ENCODE data around the gene INTS15.
"Not testable (repeated sequence)": the region's sequence is repeated elsewhere in the genome, so short reads cannot be mapped to it uniquely, and the experiment has no call there.

The INTS15 gene

GRCh38 chr7:6577369-6578113 is 12.3 kb upstream of the INTS15 start, which contains the start of gene ZDHHC4:
Gene ZDHHC4 (plus strand): TSS chr7:6577454. CDS start chr7:6580562, 3,108 bp downstream.
- peak; percentile 80 for DNase-seq (ENCODE audit: low read depth)

GRCh38 chr7:6578114-6579084 is 11.4 kb upstream of the INTS15 start:
- DNase-seq (ENCODE audit: low read depth), result no peak

- DNase-seq (ENCODE audit: low read depth), result no peak
Observed at GRCh38 chr7:6579446-6579845, 10.4 kb upstream of the INTS15 start.

- not testable (repeated sequence) for DNase-seq (ENCODE audit: low read depth)
Observed at GRCh38 chr7:6585746-6586432, 3.9 kb upstream of the INTS15 start.

DNA sequence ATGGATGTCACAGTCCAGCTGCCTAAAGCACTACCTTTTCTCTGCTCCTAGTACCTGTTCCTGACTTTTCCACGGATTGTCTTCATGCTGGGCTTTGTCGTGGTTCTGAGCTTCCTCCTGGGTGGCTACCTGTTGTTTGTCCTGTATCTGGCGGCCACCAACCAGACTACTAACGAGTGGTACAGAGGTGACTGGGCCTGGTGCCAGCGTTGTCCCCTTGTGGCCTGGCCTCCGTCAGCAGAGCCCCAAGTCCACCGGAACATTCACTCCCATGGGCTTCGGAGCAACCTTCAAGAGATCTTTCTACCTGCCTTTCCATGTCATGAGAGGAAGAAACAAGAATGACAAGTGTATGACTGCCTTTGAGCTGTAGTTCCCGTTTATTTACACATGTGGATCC is 1.3 kb upstream of the INTS15 start:
- DNase-seq (ENCODE audit: low read depth), result no peak

DNA sequence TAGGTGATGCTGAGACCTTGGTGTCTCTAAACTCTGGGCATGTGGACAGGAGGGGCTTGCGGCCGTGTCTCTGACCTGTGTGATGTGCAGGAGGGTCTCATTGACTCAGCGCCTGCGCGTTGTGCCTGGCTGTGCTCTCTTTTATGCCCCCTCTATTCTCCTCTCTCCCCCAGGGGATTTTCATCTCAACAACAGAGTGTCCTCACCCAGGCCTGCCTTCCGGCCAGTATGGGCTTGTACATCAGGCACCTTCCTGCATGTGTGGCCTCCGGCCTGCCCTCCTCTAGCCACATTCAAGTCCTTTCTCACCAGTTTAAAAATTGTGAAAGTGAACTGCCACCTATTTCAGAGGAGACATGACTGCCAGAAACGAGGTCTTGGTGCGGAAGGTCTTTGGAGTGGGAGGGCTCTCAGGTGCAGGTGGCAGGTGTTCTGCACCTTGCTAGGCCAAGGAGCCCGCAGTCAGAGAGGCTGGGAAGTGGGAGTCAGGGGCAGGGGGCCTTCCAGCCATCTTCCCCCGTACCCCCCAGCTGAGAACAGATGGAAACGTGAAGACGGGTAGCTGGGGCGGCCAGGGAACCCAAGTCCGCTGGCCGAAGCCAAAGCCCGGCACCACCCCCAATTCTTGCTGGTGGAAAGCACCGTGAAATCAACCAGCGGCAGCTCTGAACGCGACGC is 531 bp upstream of the INTS15 start:
- no peak for DNase-seq (ENCODE audit: low read depth)

DNA sequence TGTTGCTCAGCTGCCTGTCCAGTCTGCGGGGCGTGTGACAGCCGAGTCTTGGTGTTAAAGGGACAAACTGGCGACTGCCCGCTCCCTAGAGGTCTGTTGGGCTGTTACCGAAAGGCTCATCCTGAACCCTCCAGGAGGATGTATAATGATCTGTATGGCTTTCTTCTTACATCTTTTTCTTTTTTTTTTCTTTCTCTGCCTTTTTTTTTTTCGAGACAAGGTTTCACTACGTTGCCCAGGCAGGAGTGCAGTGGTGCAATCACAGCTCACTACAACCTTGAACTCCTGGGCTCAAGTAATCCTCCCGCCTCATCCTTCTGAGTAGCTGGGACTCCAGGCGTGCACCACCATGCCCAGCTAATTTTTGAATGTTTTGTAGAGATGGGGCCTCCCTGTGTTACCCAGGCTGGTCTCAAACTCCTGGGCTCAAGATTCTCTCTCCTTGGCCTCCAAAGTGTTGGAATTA is 857 bp downstream of the INTS15 start:
- no peak for DNase-seq (ENCODE audit: low read depth)

- DNase-seq (ENCODE audit: low read depth), result no peak
Observed at GRCh38 chr7:6600093-6600492, 10.3 kb downstream of the INTS15 start.

GRCh38 chr7:6604458-6604857 is 14.6 kb downstream of the INTS15 start:
- no peak for DNase-seq (ENCODE audit: low read depth)

DNA sequence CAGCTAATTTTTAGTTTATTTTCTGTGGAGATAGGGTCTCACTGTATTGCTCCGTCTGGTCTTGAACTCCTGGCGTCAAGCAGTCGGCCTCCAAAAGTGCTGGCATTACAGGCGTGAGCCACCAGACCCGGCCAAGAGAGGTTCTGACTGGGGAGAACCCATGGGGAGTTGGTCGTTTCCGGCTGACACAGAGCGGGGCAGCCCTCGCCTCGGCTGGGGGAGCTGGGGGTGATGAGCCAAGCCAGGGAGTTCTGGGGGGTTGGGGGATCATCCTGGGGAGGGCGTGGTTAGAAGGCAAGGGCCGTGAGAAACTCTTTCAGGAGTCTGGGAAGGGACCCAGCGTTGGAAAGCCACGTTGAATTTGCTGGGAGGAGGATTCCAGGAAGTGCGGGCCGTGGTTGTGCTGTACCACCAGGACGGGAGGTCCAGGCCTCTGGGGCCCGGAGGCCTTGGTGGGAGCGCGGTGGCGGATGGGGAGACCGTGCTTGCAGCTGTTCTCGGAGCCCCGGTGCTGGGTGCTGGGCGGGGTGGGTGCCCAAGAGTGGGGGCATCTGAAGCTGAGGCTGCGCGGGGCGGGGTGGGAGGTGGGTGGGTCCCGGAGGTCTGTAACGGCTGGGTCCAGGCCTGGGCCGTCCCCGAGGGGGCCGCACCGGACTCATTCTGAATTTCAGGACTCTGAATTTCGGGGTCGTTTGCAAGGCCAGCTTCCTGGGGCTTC is 17.2 kb downstream of the INTS15 start:
- no peak for DNase-seq (ENCODE audit: low read depth)

DNA sequence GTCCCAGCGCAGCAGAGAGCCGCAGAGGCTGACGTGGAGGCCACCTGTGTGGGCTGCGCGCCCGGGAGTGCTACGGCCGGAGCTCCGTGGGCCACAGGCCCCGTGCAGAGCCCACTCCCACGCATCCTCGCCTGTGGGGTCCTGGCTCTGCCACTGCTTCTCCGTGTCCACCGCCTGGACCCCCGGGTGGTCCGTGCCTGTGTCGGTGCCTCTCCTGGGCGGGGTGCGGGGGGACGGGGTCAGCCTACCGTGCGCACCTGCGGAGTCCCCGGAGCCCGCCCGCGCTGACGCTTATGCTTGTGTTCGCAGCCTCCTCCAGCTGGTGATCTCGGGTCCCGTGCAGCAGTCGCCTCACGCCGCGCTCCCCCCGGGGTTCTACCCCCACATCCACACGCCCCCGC is 17.8 kb downstream of the INTS15 start:
- DNase-seq (ENCODE audit: low read depth), result no peak

- DNase-seq (ENCODE audit: low read depth), result no peak
Observed at GRCh38 chr7:6608081-6608480, 18.3 kb downstream of the INTS15 start.

- DNase-seq (ENCODE audit: low read depth), result no peak
Observed at GRCh38 chr7:6608794-6609193, 19.0 kb downstream of the INTS15 start.

- DNase-seq (ENCODE audit: low read depth), result no peak
Observed at GRCh38 chr7:6612819-6613218, 23.0 kb downstream of the INTS15 start.

DNA sequence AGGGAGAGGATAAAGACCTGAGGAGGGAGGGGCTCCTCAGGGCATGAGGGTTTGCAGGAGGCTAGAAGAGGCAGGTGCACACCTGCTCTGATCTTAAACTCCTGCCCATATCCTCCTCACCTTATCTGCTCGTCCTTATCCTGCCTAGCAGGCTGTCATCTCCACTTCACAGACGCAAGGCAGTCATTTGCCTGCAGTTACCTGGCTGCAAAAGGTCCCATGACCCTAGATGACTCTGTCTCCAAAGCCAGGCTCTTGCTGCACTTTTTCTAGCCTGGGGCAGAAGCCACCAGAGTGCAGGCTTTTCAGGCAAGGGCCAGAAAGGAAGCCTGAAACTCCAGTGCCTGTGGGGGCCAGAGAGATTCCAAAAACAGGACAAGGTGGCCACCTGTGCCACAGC is 23.9 kb downstream of the INTS15 start:
- no peak for DNase-seq (ENCODE audit: low read depth)

DNA sequence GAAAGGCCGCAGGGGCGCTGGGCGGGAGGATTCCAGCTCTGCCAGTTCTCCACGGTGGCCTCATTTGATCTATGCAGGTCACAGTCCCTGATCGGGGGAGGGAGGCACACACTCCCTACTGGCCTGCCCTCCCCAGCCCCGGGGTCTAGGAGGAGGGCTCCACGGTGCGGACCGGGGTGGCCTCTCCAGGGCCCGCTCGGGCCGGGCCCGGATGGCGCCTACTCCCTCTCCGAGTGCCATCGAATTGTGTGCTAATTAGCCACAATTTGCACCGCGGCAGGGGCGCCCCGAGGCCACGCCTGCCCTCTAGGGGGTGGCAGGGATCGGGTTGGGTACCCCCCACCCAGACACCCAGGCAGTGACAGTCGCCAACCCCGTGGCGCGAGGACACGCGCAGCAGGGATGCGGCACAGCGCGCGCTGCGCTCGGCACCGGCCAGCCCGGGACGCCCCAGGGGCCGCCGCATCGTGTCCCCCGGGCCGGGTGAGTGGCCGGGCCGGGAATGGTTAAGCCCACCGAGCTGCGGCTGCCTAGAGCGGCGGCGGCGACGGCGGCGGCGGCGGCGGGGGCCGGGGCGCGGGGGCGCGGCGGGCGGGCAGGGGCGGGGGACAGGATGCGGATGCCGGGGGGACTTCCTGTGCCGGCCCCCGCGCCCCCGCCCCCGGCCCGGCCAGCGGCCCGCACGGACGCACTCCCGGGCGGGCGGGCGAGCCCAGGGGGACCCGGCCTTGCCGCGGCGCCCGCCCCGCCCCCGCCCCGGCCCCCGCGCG is 25.3 kb downstream of the INTS15 start, which contains the start of gene ZNF853:
TSS of gene ZNF853 (plus strand) at position 658 of the 770 bp plus-strand sequence. CDS start 565 bp downstream, outside the sequence.
- no peak for DNase-seq (ENCODE audit: low read depth)

DNA sequence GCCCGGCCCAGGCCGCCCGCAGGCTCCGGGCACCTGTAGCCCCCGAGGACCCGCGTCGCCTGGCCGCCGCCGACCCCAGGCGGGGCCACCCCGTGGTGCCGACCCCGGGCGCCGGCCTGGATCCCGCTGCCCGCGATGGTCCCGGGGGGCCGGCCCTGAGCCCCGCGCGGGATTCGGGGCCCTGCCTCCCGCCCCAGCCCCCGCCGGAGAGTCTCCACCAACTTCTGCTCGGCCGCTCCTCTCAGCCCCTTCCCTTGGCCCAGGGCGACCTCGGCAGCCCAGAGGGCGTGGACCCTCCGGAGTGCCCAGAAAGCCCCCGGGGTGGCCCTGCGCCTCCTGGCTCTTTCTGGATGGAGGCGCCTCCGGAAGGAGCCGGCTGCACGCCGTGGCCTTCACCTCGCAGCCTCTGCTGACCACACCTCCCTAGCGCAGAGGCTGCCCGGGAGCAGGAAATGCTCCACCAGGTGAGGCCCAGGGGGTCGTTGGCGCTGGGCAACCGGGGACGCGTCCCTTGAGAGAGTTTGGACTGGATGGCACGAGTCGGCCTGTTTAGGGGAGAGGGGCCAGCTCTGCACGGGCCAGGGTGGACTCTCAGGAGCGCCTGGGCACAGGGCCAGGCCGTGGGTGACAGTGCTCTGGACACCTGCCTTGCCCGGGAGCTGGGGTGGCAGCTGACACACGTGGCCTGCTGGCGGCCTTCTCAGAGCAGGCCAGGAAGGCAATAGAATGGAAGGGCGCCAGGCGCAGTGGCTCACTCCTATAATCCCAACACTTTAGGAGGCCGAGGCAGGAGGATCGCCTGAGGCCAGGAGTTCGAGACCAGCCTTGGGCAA is 26.1 kb downstream of the INTS15 start:
- no peak for DNase-seq (ENCODE audit: low read depth)

DNA sequence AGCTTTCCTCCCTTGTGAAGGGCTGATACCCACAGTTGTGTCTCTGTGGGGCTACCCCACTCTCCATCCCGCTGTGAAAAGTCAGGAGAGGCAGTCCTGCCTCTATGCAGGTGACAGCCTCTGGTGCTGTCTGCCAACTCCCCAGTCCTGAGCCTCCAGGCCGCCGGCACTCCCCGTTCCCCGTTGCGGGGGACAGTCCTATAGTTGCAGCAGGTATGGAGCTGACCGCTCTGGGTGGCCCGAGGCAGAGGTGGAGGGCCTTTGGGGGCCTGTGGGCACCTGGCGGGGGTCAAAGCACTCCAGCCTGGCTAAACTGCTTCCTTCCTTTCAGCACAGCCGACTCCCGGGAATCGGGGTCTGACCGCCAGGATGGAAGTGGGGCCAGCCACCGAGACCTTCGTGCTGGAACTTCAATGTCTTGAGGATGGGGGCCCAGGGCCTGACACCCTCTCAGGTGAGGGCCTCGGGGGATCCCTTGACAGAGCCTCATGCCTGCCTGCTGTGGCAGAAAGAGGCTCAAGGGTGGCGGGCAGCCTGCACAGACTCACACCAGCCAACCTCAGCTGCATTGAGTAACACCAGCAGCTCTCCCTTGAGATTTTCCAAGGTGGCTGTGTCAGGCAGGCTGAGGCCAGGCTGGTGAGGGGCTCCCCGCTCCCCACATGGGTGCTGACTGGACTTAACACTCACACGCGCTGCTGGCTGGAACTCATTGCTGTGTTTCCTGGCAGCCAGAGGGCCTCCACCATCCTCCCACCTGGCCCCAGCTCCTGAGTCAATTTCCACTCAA is 27.2 kb downstream of the INTS15 start:
- DNase-seq (ENCODE audit: low read depth), result no peak
